K562 (cell line): ENCODE measurements around the gene MRPL40. TPM values are rescaled to one million over a fixed set of nuclear protein-coding genes. Genes with fewer than 3 reads are reported as not detected.
A peak's percentile ranks its signal among the peaks of the same experiment; 100 is the strongest.

ENCODE experiments used
- ARNT ChIP-seq, 2 experiments: fragments of 450-650 bp; IDR thresholded peaks; 2 replicates each; pipeline ENCODE4 v1.6.1; 2016; ENCODE audit warnings: mild to moderate bottlenecking in 1 of 2
- ATF1 ChIP-seq, 2 experiments: fragments of 450-650 bp in 1 of 2; IDR thresholded peaks; 2 replicates each; pipeline ENCODE4 v1.6.1; 2016; ENCODE audit warnings: missing compliant biosample characterization in 1 of 2, missing genetic modification characterization in 1 of 2
- CBFB ChIP-seq: sonication (generic); formaldehyde crosslinking; IDR thresholded peaks from 2 replicates; pipeline ENCODE4 v1.4.0; 2020; ENCODE audit warnings: mild to moderate bottlenecking, missing genetic modification reagents
- CXXC5 ChIP-seq: fragments of 250-450 bp; sonication (Bioruptor Pico); IDR thresholded peaks from 2 replicates; pipeline ENCODE4 v1.8.0; 2022; ENCODE audit warnings: inconsistent platforms, mild to moderate bottlenecking, moderate library complexity
- FOXM1 ChIP-seq, 2 experiments: fragments of 450-650 bp in 1 of 2; sonication (generic) in 1 of 2; formaldehyde crosslinking in 1 of 2; IDR thresholded peaks; 2 replicates each; pipeline versions ENCODE4 v1.6.1 to v1.9.0; 2017 to 2022; ENCODE audit warnings: low read depth in 2 of 2, mild to moderate bottlenecking in 2 of 2, missing genetic modification reagents in 1 of 2, moderate library complexity in 1 of 2
- GATAD2B ChIP-seq: fragments of 450-650 bp; IDR thresholded peaks from 2 replicates; pipeline ENCODE4 v1.6.1; 2017; ENCODE audit warnings: mild to moderate bottlenecking, borderline replicate concordance
- NCOR1 ChIP-seq: fragments of 450-650 bp; IDR thresholded peaks from 2 replicates; pipeline ENCODE4 v1.6.1; 2016; ENCODE audit warnings: mild to moderate bottlenecking, moderate library complexity
- RBM17 ChIP-seq: fragments of 200-400 bp; formaldehyde crosslinking; IDR thresholded peaks from 2 replicates; pipeline ENCODE4 v1.6.1; 2017; ENCODE audit warnings: low read depth, mild to moderate bottlenecking, low read length, borderline replicate concordance
- REST ChIP-seq, 2 experiments: fragments of 450-650 bp; formaldehyde crosslinking in 1 of 2; IDR thresholded peaks; 2 replicates each; pipeline versions ENCODE4 v1.4.0 to v1.6.1; 2014 to 2020; ENCODE audit warnings: mild to moderate bottlenecking in 2 of 2, borderline replicate concordance in 1 of 2, low read depth in 1 of 2
- SMARCE1 ChIP-seq: fragments of 450-650 bp; IDR thresholded peaks from 2 replicates; pipeline ENCODE4 v1.7.1; 2016; ENCODE audit warnings: mild to moderate bottlenecking
- TEAD2 ChIP-seq: fragments of 450-650 bp; IDR thresholded peaks from 2 replicates; pipeline ENCODE4 v1.6.1; 2016; ENCODE audit warnings: missing genetic modification characterization, control low read depth, missing compliant biosample characterization
- XRCC5 ChIP-seq: fragments of 200-400 bp; formaldehyde crosslinking; IDR thresholded peaks from 2 replicates; pipeline ENCODE4 v1.6.1; 2017; ENCODE audit warnings: low read depth, mild to moderate bottlenecking, low read length
- ZKSCAN8 ChIP-seq: fragments of 200-800 bp; sonication (Bioruptor generic); IDR thresholded peaks from 2 replicates; pipeline ENCODE4 v1.6.1; 2016; ENCODE audit warnings: missing genetic modification characterization, missing compliant biosample characterization
- ZNF197 ChIP-seq: fragments of 200-800 bp; sonication (Bioruptor generic); IDR thresholded peaks from 2 replicates; pipeline ENCODE4 v1.6.1; 2016; ENCODE audit warnings: low read depth, missing genetic modification characterization, missing compliant biosample characterization
- ZNF551 ChIP-seq: fragments of 250-450 bp; sonication (Bioruptor Pico); IDR thresholded peaks from 2 replicates; pipeline ENCODE4 v1.5.0; 2021; ENCODE audit warnings: mild to moderate bottlenecking, moderate library complexity
- polyA plus RNA-seq, 8 experiments: library from polyadenylated mRNA; depleted of rRNA in 4 of 8; stranded (reverse) in 5 of 8; unstranded in 3 of 8; fragments of >200 nt; fragmentation: Nextera tagmentation in 2 of 8; fragmentation: Illumina TruSeq in 1 of 8; extraction: Ambion mirVana in 2 of 8; extraction: Trizol in 1 of 8; gene quantifications; 2 replicates each; pipeline versions ENCODE4 v1.2.1 to v1.2.3, GENCODE V29; 2011 to 2014; ENCODE audit warnings: inconsistent platforms in 1 of 8, missing spikeins in 1 of 8
- total RNA-seq, 7 experiments: library from RNA; depleted of rRNA in 6 of 7; stranded (reverse); fragments of >200 nt in 6 of 7; fragmentation: Illumina TruSeq in 2 of 7; extraction: Trizol in 2 of 7; gene quantifications; 2 replicates each; pipeline versions ENCODE4 v1.2.1 to v1.2.3, GENCODE V29; 2011 to 2021; ENCODE audit warnings: low replicate concordance in 1 of 7
- TF ChIP-seq, protein P1 (sequence below): fragments of 250-450 bp; sonication (Bioruptor Pico); IDR thresholded peaks from 2 replicates; pipeline ENCODE4 v1.5.0; 2021
- TF ChIP-seq, protein P2 (sequence below), 2 experiments: fragments of 450-650 bp in 1 of 2; sonication (generic) in 1 of 2; formaldehyde crosslinking; conservative IDR thresholded peaks; 2 replicates each; pipeline versions ENCODE4 v1.4.0 to v1.8.1; 2020 to 2022; ENCODE audit warnings: mild to moderate bottlenecking in 1 of 2, missing genetic modification reagents in 1 of 2

Gene MRPL40
- total and polyA plus RNA-seq, 9 of the 15 experiments (the other 6 are each of a cell fraction or from before 2014, with no cell fraction given) = 132 to 652 (median 208) TPM

- TF ChIP-seq REST (IDR thresholded peaks at IDR 0.05; ENCODE audit: borderline replicate concordance) (peak; percentile 62; the same call in 1 of the 2 replicates), REST (CRISPR knock-in tag; IDR thresholded peaks at IDR 0.05; ENCODE audit: low read depth) (peak; percentile 23; the same call in 1 of the 2 replicates), CXXC5 (CRISPR knock-in tag) (peak; percentile 98), ZNF197 (CRISPR knock-in tag) (peak; percentile 96), ARNT (IDR thresholded peaks at IDR 0.05) (peak; percentile 92 to 98; a peak in 3 of 4 replicates), XRCC5 (peak; percentile 43; the same call in 1 of the 2 replicates), FOXM1 (IDR thresholded peaks at IDR 0.05; ENCODE audit: low read depth) (peak; percentile 94), FOXM1 (CRISPR knock-in tag; IDR thresholded peaks at IDR 0.05; ENCODE audit: low read depth) (no peak), ZNF551 (no peak), ATF1 (CRISPR knock-in tag; IDR thresholded peaks at IDR 0.05) (no peak; the same call in 1 of the 2 replicates), ATF1 (tag; IDR thresholded peaks at IDR 0.05) (peak; percentile 98), GATAD2B (peak; percentile 95), NCOR1 (peak; percentile 97), CBFB (CRISPR knock-in tag) (no peak), ZKSCAN8 (CRISPR knock-in tag) (peak; percentile 83; the same call in 1 of the 2 replicates), SMARCE1 (peak; percentile 99), TEAD2 (tag) (peak; percentile 69; the same call in 1 of the 2 replicates), RBM17 (no peak)
- TF ChIP-seq, protein P1, sequence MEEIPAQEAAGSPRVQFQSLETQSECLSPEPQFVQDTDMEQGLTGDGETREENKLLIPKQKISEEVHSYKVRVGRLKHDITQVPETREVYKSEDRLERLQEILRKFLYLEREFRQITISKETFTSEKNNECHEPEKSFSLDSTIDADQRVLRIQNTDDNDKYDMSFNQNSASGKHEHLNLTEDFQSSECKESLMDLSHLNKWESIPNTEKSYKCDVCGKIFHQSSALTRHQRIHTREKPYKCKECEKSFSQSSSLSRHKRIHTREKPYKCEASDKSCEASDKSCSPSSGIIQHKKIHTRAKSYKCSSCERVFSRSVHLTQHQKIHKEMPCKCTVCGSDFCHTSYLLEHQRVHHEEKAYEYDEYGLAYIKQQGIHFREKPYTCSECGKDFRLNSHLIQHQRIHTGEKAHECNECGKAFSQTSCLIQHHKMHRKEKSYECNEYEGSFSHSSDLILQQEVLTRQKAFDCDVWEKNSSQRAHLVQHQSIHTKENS (CRISPR knock-in tag) = no peak
- TF ChIP-seq, protein P2, sequence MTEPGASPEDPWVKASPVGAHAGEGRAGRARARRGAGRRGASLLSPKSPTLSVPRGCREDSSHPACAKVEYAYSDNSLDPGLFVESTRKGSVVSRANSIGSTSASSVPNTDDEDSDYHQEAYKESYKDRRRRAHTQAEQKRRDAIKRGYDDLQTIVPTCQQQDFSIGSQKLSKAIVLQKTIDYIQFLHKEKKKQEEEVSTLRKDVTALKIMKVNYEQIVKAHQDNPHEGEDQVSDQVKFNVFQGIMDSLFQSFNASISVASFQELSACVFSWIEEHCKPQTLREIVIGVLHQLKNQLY (CRISPR knock-in tag; conservative IDR thresholded peaks at IDR 0.05) = peak in 1 of 2 experiments; percentile 83; a peak in 2 of 4 replicates
Observed at GRCh38 chr22:19396934-19397733, 35.2 kb upstream of the MRPL40 start (continued).
